RWPE2 (cell line): ENCODE measurements around the gene C1orf52.

Experiments used
- ATAC-seq: fragments of 200-7000 bp; cut with Tn5 transposase; 3 replicates; pipeline ENCODE4 v1.9.1; 2021; ENCODE audit warnings: low read depth
- DNase-seq: peaks from one replicate; pipeline ENCODE4 v3.0.0-alpha.2; 2020; ENCODE audit warnings: low spot score
- H3K27ac ChIP-seq: fragments of 450-650 bp; 2 replicates; pipeline ENCODE4 v1.5.1; 2017; ENCODE audit warnings: mild to moderate bottlenecking; ENCODE audit not compliant: poor library complexity, severe bottlenecking
- H3K27me3 ChIP-seq: fragments of 250-450 bp; sonication (Bioruptor Pico); 2 replicates; pipeline ENCODE4 v1.5.1; 2021; ENCODE audit warnings: mild to moderate bottlenecking, moderate library complexity; ENCODE audit not compliant: insufficient read depth, poor library complexity, severe bottlenecking
- H3K36me3 ChIP-seq: fragments of 250-450 bp; sonication (Bioruptor Pico); 2 replicates; pipeline ENCODE4 v1.5.1; 2020; ENCODE audit warnings: low read depth, mild to moderate bottlenecking, moderate library complexity
- H3K4me1 ChIP-seq: fragments of 250-450 bp; sonication (Bioruptor Pico); 2 replicates; pipeline ENCODE4 v1.5.1; 2021; ENCODE audit warnings: mild to moderate bottlenecking, moderate library complexity; ENCODE audit not compliant: insufficient read depth, poor library complexity, severe bottlenecking
- H3K4me3 ChIP-seq: fragments of 250-450 bp; sonication (Bioruptor Pico); 2 replicates; pipeline ENCODE4 v1.5.1; 2021; ENCODE audit warnings: mild to moderate bottlenecking, moderate library complexity; ENCODE audit not compliant: severe bottlenecking
- H3K9me3 ChIP-seq: fragments of 250-450 bp; sonication (Bioruptor Pico); 2 replicates; pipeline ENCODE4 v1.5.1; 2021; ENCODE audit warnings: mild to moderate bottlenecking, moderate library complexity; ENCODE audit not compliant: severe bottlenecking
- CTCF ChIP-seq: fragments of 450-650 bp; IDR thresholded peaks from one replicate; pipeline ENCODE4 v1.5.1; 2017; ENCODE audit warnings: mild to moderate bottlenecking, moderate library complexity; ENCODE audit not compliant: poor library complexity, severe bottlenecking

The C1orf52 gene

DNA sequence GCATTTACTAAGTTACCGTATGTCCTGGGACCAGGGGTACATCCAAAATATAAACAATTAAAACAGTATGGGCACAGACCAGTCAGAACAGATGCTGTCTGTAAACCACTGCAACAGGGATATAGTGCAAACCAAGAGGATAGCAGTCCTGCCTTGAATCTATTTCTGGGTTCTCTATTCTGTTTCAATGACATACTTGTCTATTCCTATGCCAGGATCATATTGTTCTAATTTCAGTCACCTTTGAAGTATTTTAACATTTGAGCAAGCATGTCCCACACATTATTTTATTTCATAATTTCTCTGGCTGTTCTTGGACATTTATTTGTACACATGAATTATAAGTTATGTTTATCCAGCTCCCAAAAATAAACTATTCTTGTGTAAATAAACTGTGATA is 30.5 kb downstream of the C1orf52 start:
- no peak for ATAC-seq
- peaks cover 7% of the 10 kb centered on the region for H3K4me1 ChIP-seq
- no peak overlapping the region for H3K4me3 ChIP-seq
- no peak for TF ChIP-seq CTCF
- no peaks in the 10 kb centered on the region for H3K27me3 ChIP-seq
- no peak overlapping the region for H3K27ac ChIP-seq
- DNase-seq: no peak
- H3K36me3 ChIP-seq: no peaks in the 10 kb centered on the region
- H3K9me3 ChIP-seq: no peaks in the 10 kb centered on the region

DNA sequence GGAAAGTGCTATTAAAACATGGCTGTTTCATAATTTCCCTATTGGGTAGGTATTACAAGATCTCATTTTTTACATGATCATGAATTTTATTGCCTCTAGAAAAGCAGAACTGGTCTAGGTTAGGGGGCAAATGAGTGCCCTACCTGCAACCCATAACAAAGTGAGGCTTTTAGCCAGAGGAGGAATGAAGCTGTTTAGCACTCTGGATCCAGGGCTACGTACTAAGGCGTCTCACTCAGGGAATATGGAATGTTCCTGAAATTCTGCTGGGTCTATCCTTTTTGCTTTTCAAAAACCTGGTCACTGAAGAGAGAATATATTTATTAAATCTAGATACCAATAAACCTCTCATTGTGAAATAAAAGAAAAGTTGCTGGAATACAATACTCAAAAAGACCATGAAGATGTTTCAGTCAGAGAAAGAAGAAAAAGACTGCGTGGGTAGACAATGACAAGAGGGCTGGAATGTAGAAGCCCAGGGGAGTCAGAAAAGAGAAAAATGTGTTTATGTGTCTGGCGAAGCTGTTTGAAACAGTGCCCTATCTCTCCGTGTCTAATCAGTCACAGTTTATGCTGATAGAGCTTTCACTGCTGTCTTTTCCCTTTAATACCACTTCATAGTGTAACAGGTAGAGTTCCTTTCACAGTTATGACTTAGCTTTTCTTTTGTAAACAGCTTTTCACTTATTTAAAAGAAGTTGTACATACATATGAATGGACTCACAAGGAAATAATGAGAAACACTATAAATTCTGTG is 33.7 kb downstream of the C1orf52 start:
- DNase-seq: no peak
- Histone ChIP-seq H3K36me3 (no peaks in the 10 kb centered on the region), H3K4me1 (peaks cover 7% of the 10 kb centered on the region), H3K27ac (peak overlapping the region; percentile 8), H3K9me3 (no peaks in the 10 kb centered on the region), H3K4me3 (no peak overlapping the region), H3K27me3 (no peaks in the 10 kb centered on the region)
- ATAC-seq: no peak
- TF ChIP-seq CTCF: no peak

DNA sequence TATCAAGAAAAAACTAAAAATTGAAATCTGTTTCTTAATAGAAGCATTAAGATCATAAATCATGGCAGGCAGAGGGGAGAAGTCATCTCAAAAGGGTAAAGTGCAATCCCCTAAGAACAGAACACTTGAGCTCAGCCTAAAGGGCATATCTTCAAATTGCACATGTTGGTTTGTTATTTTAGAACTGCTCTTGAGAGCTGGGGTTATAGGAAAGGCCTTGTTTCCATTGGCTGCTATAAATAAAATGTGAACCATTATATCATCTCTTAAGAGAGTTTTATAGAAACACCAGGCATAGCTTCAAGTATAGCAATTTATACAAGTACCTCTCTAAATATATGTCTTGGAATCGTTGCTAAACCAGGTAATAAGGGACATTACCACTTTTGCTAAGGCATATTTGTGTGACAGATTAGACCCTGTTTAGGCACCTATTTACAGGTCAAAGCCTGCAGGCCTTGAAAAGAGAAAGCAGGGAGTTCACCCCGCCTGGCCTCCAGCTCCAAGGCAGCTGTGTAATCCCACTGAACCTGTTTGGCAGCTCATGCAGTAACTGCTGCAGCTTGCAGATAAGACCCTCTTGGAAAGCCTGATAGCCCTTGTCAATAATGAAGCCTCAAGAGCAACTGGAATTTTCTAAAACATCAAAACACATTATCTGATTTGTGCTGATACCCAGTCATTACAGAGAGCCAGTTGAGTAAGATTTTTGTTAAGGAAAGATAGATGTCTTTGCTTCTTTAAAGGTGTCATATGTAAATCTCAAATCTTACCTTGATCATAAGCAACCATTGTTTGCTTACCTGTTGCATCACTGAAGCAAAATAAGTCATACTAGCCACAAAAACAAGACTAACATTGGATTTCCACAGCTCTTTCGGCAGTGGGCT is 34.5 kb downstream of the C1orf52 start:
- Histone ChIP-seq H3K9me3 (no peaks in the 10 kb centered on the region), H3K27ac (peak overlapping the region; percentile 8), H3K4me3 (no peak overlapping the region), H3K27me3 (no peaks in the 10 kb centered on the region), H3K4me1 (peaks cover 7% of the 10 kb centered on the region), H3K36me3 (no peaks in the 10 kb centered on the region)
- ATAC-seq (peak; percentile 76), DNase-seq (no peak)
- TF ChIP-seq CTCF: no peak

- no peak for ATAC-seq
- peaks cover 7% of the 10 kb centered on the region for H3K4me1 ChIP-seq
- no peaks in the 10 kb centered on the region for H3K27me3 ChIP-seq
- H3K9me3 ChIP-seq: no peaks in the 10 kb centered on the region
- no peak for DNase-seq
- H3K36me3 ChIP-seq: no peaks in the 10 kb centered on the region
- H3K4me3 ChIP-seq: no peak overlapping the region
- no peak overlapping the region for H3K27ac ChIP-seq
- TF ChIP-seq CTCF: no peak
Measured at GRCh38 chr1:85224295-85224694, 35.2 kb downstream of the C1orf52 start.

GRCh38 chr1:85223334-85223733 is 36.1 kb downstream of the C1orf52 start:
- Histone ChIP-seq H3K4me1 (peaks cover 7% of the 10 kb centered on the region), H3K27ac (no peak overlapping the region), H3K36me3 (no peaks in the 10 kb centered on the region), H3K4me3 (no peak overlapping the region), H3K9me3 (no peaks in the 10 kb centered on the region), H3K27me3 (no peaks in the 10 kb centered on the region)
- no peak for ATAC-seq
- DNase-seq: no peak
- no peak for TF ChIP-seq CTCF
